ENCODE measurements around the gene TEX22. TPM values are rescaled to one million over a fixed set of nuclear protein-coding genes. Genes with fewer than 3 reads are reported as not detected.

The TEX22 gene
- polyA plus RNA-seq, 3 donors: 0.52 to 2.2 (median 0.57) TPM

GRCh38 chr14:105351410-105351809 lies 46.9 kb upstream of the TEX22 start:
- Histone ChIP-seq H4K20me1 (ENCODE audit: insufficient read depth, low read length) (peaks cover 18% of the 10 kb centered on the region), H3K9ac (ENCODE audit: insufficient read depth, low read length, poor library complexity, severe bottlenecking) (no peak overlapping the region), H3K4me2 (replicated peaks; ENCODE audit: extremely low read depth, low read length, poor library complexity, severe bottlenecking) (no peak overlapping the region), H3K9me3 (replicated peaks in 1 of 2; ENCODE audit: control insufficient read depth in 1 of 2, insufficient read depth in 1 of 2, low read length in 2 of 2) (no peaks in the 10 kb centered on the region), H3K36me3 (replicated peaks in 1 of 2; ENCODE audit: control insufficient read depth in 1 of 2, insufficient read depth in 2 of 2, low read length in 2 of 2) (peaks cover 0 to 8% of the 10 kb centered on the region in 2 donors), H3K27ac (ENCODE audit: low read depth in 1 of 2, low read length in 2 of 2) (no peak overlapping the region), H3K27me3 (ENCODE audit: control insufficient read depth in 2 of 2, insufficient read depth in 2 of 2, low read length in 2 of 2) (no peaks in the 10 kb centered on the region), H3K4me1 (ENCODE audit: control insufficient read depth in 1 of 2, insufficient read depth in 2 of 2, low read length in 2 of 2) (peaks cover 3 to 4% of the 10 kb centered on the region in 2 donors), H3K4me3 (replicated peaks in 1 of 3; ENCODE audit: low read depth in 2 of 3, low read length in 3 of 3) (no peak overlapping the region), H3K79me2 (ENCODE audit: insufficient read depth, low read length) (no peaks in the 10 kb centered on the region), H2AFZ (ENCODE audit: insufficient read depth, low read depth, low read length, poor library complexity, severe bottlenecking) (no peak overlapping the region)
- intact Hi-C loops (cut with micrococcal nuclease): no loop called here
- H3K9me3 Mint-ChIP-seq: no peaks in the 10 kb centered on the region
- no peak for DNase-seq
- 100% methylated on average over 1 of the region's 3 CpGs for WGBS (ENCODE audit: insufficient coverage)
- H3K36me3 Mint-ChIP-seq: peaks cover 10 to 19% of the 10 kb centered on the region in 2 donors
- H3K27me3 Mint-ChIP-seq (ENCODE audit: low read depth in 3 of 3): peaks cover 0 to 5% (median 0%) of the 10 kb centered on the region in 3 donors
- H3K4me1 Mint-ChIP-seq: peaks cover 2% of the 10 kb centered on the region
- no peak for TF ChIP-seq CTCF (IDR thresholded peaks at IDR 0.05)
- no peak overlapping the region for H3K27ac Mint-ChIP-seq
- no peak overlapping the region for H3K4me3 Mint-ChIP-seq

GRCh38 chr14:105351920-105352851 lies 46.2 kb upstream of the TEX22 start:
- no peaks in the 10 kb centered on the region for H3K9me3 Mint-ChIP-seq
- no peaks in the 10 kb centered on the region for H3K9me3 ChIP-seq (replicated peaks in 1 of 2; ENCODE audit: control insufficient read depth in 1 of 2, insufficient read depth in 1 of 2, low read length in 2 of 2)
- peaks cover 10 to 19% of the 10 kb centered on the region in 2 donors for H3K36me3 Mint-ChIP-seq
- H3K27me3 ChIP-seq (ENCODE audit: control insufficient read depth in 2 of 2, insufficient read depth in 2 of 2, low read length in 2 of 2): no peaks in the 10 kb centered on the region
- H3K27ac ChIP-seq (ENCODE audit: low read depth in 1 of 2, low read length in 2 of 2): no peak overlapping the region
- peak; percentile 75 to 81 (median 81) for DNase-seq
- H3K4me3 Mint-ChIP-seq: no peak overlapping the region
- H3K9ac ChIP-seq (ENCODE audit: insufficient read depth, low read length, poor library complexity, severe bottlenecking): no peak overlapping the region
- no peak overlapping the region for H3K4me2 ChIP-seq (replicated peaks; ENCODE audit: extremely low read depth, low read length, poor library complexity, severe bottlenecking)
- H3K4me1 Mint-ChIP-seq: peaks cover 2% of the 10 kb centered on the region
- intact Hi-C loops (cut with micrococcal nuclease): loop anchor here (1.0 to 2.0 kb wide), 3 partner anchors 149 to 262 kb away; no protein-coding TSS in a partner anchor
- WGBS (ENCODE audit: insufficient coverage): 56% methylated on average over 20 of the region's 26 CpGs
- H3K4me3 ChIP-seq (replicated peaks in 1 of 3; ENCODE audit: low read depth in 2 of 3, low read length in 3 of 3): no peak overlapping the region
- H2AFZ ChIP-seq (ENCODE audit: insufficient read depth, low read depth, low read length, poor library complexity, severe bottlenecking): no peak overlapping the region
- peaks cover 0 to 8% of the 10 kb centered on the region in 2 donors for H3K36me3 ChIP-seq (replicated peaks in 1 of 2; ENCODE audit: control insufficient read depth in 1 of 2, insufficient read depth in 2 of 2, low read length in 2 of 2)
- no peaks in the 10 kb centered on the region for H3K79me2 ChIP-seq (ENCODE audit: insufficient read depth, low read length)
- TF ChIP-seq CTCF (IDR thresholded peaks at IDR 0.05): peak; percentile 88
- peaks cover 3 to 4% of the 10 kb centered on the region in 2 donors for H3K4me1 ChIP-seq (ENCODE audit: control insufficient read depth in 1 of 2, insufficient read depth in 2 of 2, low read length in 2 of 2)
- peaks cover 15% of the 10 kb centered on the region for H4K20me1 ChIP-seq (ENCODE audit: insufficient read depth, low read length)
- H3K27ac Mint-ChIP-seq: peak overlapping the region in 1 of 7 donors; percentile 18
- H3K27me3 Mint-ChIP-seq (ENCODE audit: low read depth in 3 of 3): peaks cover 0 to 4% (median 0%) of the 10 kb centered on the region in 3 donors
